GM12891 (cell line): ENCODE measurements around the gene MICB.

ENCODE experiments used
- POLR2A ChIP-seq: IDR thresholded peaks from 2 replicates; pipeline ENCODE4 v1.6.1; 2011; ENCODE audit warnings: low read depth, low read length, control low read depth
- POLR2AphosphoS5 ChIP-seq: IDR thresholded peaks from 2 replicates; pipeline ENCODE4 v1.6.1; 2011; ENCODE audit warnings: low read depth, low read length, control low read depth
- SPI1 ChIP-seq: IDR thresholded peaks from 2 replicates; pipeline ENCODE4 v1.6.1; 2011; ENCODE audit warnings: low read depth, low read length, control low read depth

- TF ChIP-seq SPI1 (no peak), POLR2A (peak; percentile 70), POLR2AphosphoS5 (peak; percentile 69; the same call in 1 of the 2 replicates)
Measured at GRCh38 chr6:31529329-31530150, 31.6 kb downstream of the MICB start.
